ENCODE data around the gene TMC1. TPM values are rescaled to one million over a fixed set of nuclear protein-coding genes. Genes with fewer than 3 reads are reported as not detected.
A peak's percentile ranks its signal among the peaks of the same experiment; 100 is the strongest.

Gene TMC1
- polyA plus RNA-seq, 3 donors, result 0.16 to 0.55 (median 0.40) TPM

GRCh38 chr9:72599874-72600534 is 78.6 kb downstream of the TMC1 start:
- Histone ChIP-seq H3K36me3 (replicated peaks in 1 of 2; ENCODE audit: control insufficient read depth in 1 of 2, insufficient read depth in 2 of 2, low read length in 2 of 2) (no peaks in the 10 kb centered on the region), H3K9ac (ENCODE audit: insufficient read depth, low read length, poor library complexity, severe bottlenecking) (no peak overlapping the region), H3K79me2 (ENCODE audit: insufficient read depth, low read length) (no peaks in the 10 kb centered on the region), H3K27ac (ENCODE audit: low read depth in 1 of 2, low read length in 2 of 2) (no peak overlapping the region), H2AFZ (ENCODE audit: insufficient read depth, low read depth, low read length, poor library complexity, severe bottlenecking) (no peak overlapping the region), H3K9me3 (replicated peaks in 1 of 2; ENCODE audit: control insufficient read depth in 1 of 2, insufficient read depth in 1 of 2, low read length in 2 of 2) (no peaks in the 10 kb centered on the region), H3K4me2 (replicated peaks; ENCODE audit: extremely low read depth, low read length, poor library complexity, severe bottlenecking) (no peak overlapping the region), H3K27me3 (ENCODE audit: control insufficient read depth in 2 of 2, insufficient read depth in 2 of 2, low read length in 2 of 2) (no peaks in the 10 kb centered on the region), H3K4me3 (replicated peaks in 1 of 3; ENCODE audit: low read depth in 2 of 3, low read length in 3 of 3) (no peak overlapping the region), H4K20me1 (ENCODE audit: insufficient read depth, low read length) (no peaks in the 10 kb centered on the region), H3K4me1 (ENCODE audit: control insufficient read depth in 1 of 2, insufficient read depth in 2 of 2, low read length in 2 of 2) (peaks cover 3 to 5% of the 10 kb centered on the region in 2 donors)
- intact Hi-C loops (cut with micrococcal nuclease), result no loop called here
- Mint-ChIP-seq H3K9me3 (no peaks in the 10 kb centered on the region), H3K4me3 (no peak overlapping the region), H3K4me1 (peaks cover 14% of the 10 kb centered on the region), H3K36me3 (no peaks in the 10 kb centered on the region), H3K27ac (peak overlapping the region in 2 of 7 donors; percentile 3 to 60), H3K27me3 (ENCODE audit: low read depth in 3 of 3) (peaks cover 0 to 2% (median 0%) of the 10 kb centered on the region in 3 donors)
- DNase-seq, result no peak
- WGBS (ENCODE audit: insufficient coverage), result 58% methylated on average over 3 of the region's 5 CpGs
- TF ChIP-seq CTCF (IDR thresholded peaks at IDR 0.05), result no peak

- H3K36me3 Mint-ChIP-seq, result no peaks in the 10 kb centered on the region
These were observed 79.3 kb downstream of the TMC1 start for GRCh38 chr9:72600671-72601070.

More at GRCh38 chr9:72600671-72601070, 79.3 kb downstream of the TMC1 start:
- Histone ChIP-seq H3K4me1 (ENCODE audit: control insufficient read depth in 1 of 2, insufficient read depth in 2 of 2, low read length in 2 of 2) (no peaks in the 10 kb centered on the region), H4K20me1 (ENCODE audit: insufficient read depth, low read length) (no peaks in the 10 kb centered on the region), H3K27ac (ENCODE audit: low read depth in 1 of 2, low read length in 2 of 2) (no peak overlapping the region), H3K79me2 (ENCODE audit: insufficient read depth, low read length) (no peaks in the 10 kb centered on the region), H3K27me3 (ENCODE audit: control insufficient read depth in 2 of 2, insufficient read depth in 2 of 2, low read length in 2 of 2) (no peaks in the 10 kb centered on the region), H3K4me2 (replicated peaks; ENCODE audit: extremely low read depth, low read length, poor library complexity, severe bottlenecking) (no peak overlapping the region), H2AFZ (ENCODE audit: insufficient read depth, low read depth, low read length, poor library complexity, severe bottlenecking) (no peak overlapping the region), H3K9me3 (replicated peaks in 1 of 2; ENCODE audit: control insufficient read depth in 1 of 2, insufficient read depth in 1 of 2, low read length in 2 of 2) (no peaks in the 10 kb centered on the region), H3K4me3 (replicated peaks in 1 of 3; ENCODE audit: low read depth in 2 of 3, low read length in 3 of 3) (no peak overlapping the region), H3K9ac (ENCODE audit: insufficient read depth, low read length, poor library complexity, severe bottlenecking) (no peak overlapping the region), H3K36me3 (replicated peaks in 1 of 2; ENCODE audit: control insufficient read depth in 1 of 2, insufficient read depth in 2 of 2, low read length in 2 of 2) (no peaks in the 10 kb centered on the region)
- no peaks in the 10 kb centered on the region for H3K9me3 Mint-ChIP-seq
- 92% methylated on average over 2 of the region's 3 CpGs for WGBS (ENCODE audit: insufficient coverage)
- intact Hi-C loops (cut with micrococcal nuclease), result no loop called here
- H3K4me3 Mint-ChIP-seq, result no peak overlapping the region
- peaks cover 9% of the 10 kb centered on the region for H3K4me1 Mint-ChIP-seq
- H3K27me3 Mint-ChIP-seq (ENCODE audit: low read depth in 3 of 3), result peaks cover 0 to 2% (median 0%) of the 10 kb centered on the region in 3 donors
- no peak for DNase-seq
- TF ChIP-seq CTCF (IDR thresholded peaks at IDR 0.05), result no peak
- H3K27ac Mint-ChIP-seq, result no peak overlapping the region
